Smooth muscle cell (in vitro differentiated cells): ENCODE data around the gene ZP2. TPM values are rescaled to one million over a fixed set of nuclear protein-coding genes. Genes with fewer than 3 reads are reported as not detected.

ENCODE experiments used
- DNase-seq: peaks from one replicate; lab custom pipeline; 2025; ENCODE audit not compliant: unreplicated experiment; lab: John Stamatoyannopoulos, UW
- H2AFZ ChIP-seq: fragments of 200-600 bp; sonication (generic); 2 replicates; pipeline ENCODE4 v1.6.0; 2016; ENCODE audit warnings: antibody characterized with exemption, low read depth, mild to moderate bottlenecking
- H3F3A ChIP-seq: fragments of 200-600 bp; sonication (generic); 2 replicates; pipeline ENCODE4 v1.6.0; 2017; ENCODE audit warnings: antibody characterized with exemption, low read depth
- H3K27ac ChIP-seq: fragments of 200-600 bp; sonication (generic); 2 replicates; pipeline ENCODE4 v1.5.1; 2016; ENCODE audit warnings: low read depth, mild to moderate bottlenecking
- H3K27me3 ChIP-seq: fragments of 200-600 bp; sonication (generic); 2 replicates; pipeline ENCODE4 v1.6.1; 2016; ENCODE audit warnings: low read depth, mild to moderate bottlenecking
- H3K36me3 ChIP-seq: fragments of 200-600 bp; sonication (generic); 2 replicates; pipeline ENCODE4 v1.5.1; 2016; ENCODE audit warnings: low read depth
- H3K4me1 ChIP-seq: fragments of 200-600 bp; sonication (generic); 2 replicates; pipeline ENCODE4 v1.5.1; 2016; ENCODE audit warnings: low read depth
- H3K4me2 ChIP-seq: fragments of 200-600 bp; sonication (generic); 2 replicates; pipeline ENCODE4 v1.6.0; 2016; ENCODE audit warnings: mild to moderate bottlenecking
- H3K4me3 ChIP-seq: fragments of 200-600 bp; sonication (generic); 2 replicates; pipeline ENCODE4 v1.5.1; 2016; ENCODE audit warnings: mild to moderate bottlenecking
- H3K79me2 ChIP-seq: fragments of 200-600 bp; sonication (generic); 2 replicates; pipeline ENCODE4 v1.6.0; 2016; ENCODE audit warnings: low read depth, mild to moderate bottlenecking
- H3K9ac ChIP-seq: fragments of 200-600 bp; sonication (generic); 2 replicates; pipeline ENCODE4 v1.6.0; 2016; ENCODE audit warnings: low read depth
- H3K9me3 ChIP-seq: fragments of 200-600 bp; sonication (generic); replicated peaks from 2 replicates; pipeline ENCODE4 v1.5.1; 2016; ENCODE audit warnings: low read depth
- H4K20me1 ChIP-seq: fragments of 200-600 bp; sonication (generic); 2 replicates; pipeline ENCODE4 v1.6.0; 2016; ENCODE audit warnings: low read depth
- WGBS: methylation state at CpG from one replicate; pipeline ENCODE4 v1.1.7; 2016; ENCODE audit warnings: low lambda C conversion rate; 5-methylcytosine and 5-hydroxymethylcytosine counted together
- polyA plus RNA-seq: library from polyadenylated mRNA; unstranded; fragments of >200 nt; fragmentation: Nextera tagmentation; extraction: Ambion mirVana; gene quantifications from 2 replicates; pipeline ENCODE4 v1.2.1, GENCODE V29; 2016
- total RNA-seq: library from RNA; depleted of rRNA; stranded (reverse); fragments of >200 nt; gene quantifications from 2 replicates; pipeline ENCODE4 v1.2.3, GENCODE V29; 2014
- TF ChIP-seq, protein P1 (sequence below): fragments of 200-600 bp; sonication (generic); IDR thresholded peaks from 2 replicates; pipeline ENCODE4 v1.5.1; 2017; ENCODE audit warnings: borderline replicate concordance, mild to moderate bottlenecking, antibody characterized with exemption; ENCODE audit not compliant: insufficient read depth, poor library complexity, severe bottlenecking

ZP2 gene
- total and polyA plus RNA-seq, 2 experiments from 2014 or later = not detected

DNA sequence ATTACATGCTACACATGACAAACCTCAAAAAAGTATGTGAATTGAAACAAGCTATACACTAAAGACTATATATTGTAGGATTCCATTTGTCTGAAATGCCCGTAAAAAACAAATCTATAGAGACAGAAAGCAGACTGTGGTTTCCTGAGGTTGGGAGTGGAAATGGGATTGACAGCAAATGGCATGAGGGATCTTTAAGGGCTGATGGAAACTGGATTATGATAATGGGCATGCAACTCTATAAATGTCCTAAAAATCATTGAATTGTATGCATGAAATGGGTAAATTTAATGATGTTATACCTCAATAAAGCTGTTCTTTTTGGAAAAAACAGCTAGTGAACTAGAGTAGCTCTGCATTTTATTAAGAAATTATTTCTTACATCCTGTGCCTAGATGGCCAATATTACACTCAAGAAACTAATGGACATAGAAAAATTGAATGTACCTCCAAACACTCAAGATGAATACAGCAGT is 21.7 kb upstream of the ZP2 start:
- H4K20me1 ChIP-seq = no peaks in the 10 kb centered on the region
- TF ChIP-seq, protein P1, sequence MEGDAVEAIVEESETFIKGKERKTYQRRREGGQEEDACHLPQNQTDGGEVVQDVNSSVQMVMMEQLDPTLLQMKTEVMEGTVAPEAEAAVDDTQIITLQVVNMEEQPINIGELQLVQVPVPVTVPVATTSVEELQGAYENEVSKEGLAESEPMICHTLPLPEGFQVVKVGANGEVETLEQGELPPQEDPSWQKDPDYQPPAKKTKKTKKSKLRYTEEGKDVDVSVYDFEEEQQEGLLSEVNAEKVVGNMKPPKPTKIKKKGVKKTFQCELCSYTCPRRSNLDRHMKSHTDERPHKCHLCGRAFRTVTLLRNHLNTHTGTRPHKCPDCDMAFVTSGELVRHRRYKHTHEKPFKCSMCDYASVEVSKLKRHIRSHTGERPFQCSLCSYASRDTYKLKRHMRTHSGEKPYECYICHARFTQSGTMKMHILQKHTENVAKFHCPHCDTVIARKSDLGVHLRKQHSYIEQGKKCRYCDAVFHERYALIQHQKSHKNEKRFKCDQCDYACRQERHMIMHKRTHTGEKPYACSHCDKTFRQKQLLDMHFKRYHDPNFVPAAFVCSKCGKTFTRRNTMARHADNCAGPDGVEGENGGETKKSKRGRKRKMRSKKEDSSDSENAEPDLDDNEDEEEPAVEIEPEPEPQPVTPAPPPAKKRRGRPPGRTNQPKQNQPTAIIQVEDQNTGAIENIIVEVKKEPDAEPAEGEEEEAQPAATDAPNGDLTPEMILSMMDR = no peak
- 93% methylated on average over 1 of the region's 1 CpG for WGBS
- no peaks in the 10 kb centered on the region for H3K4me1 ChIP-seq
- no peaks in the 10 kb centered on the region for H3K79me2 ChIP-seq
- peaks cover 4% of the 10 kb centered on the region for H3K27me3 ChIP-seq
- no peaks in the 10 kb centered on the region for H3F3A ChIP-seq
- no peak overlapping the region for H3K27ac ChIP-seq
- no peaks in the 10 kb centered on the region for H3K36me3 ChIP-seq
- no peak overlapping the region for H3K4me3 ChIP-seq
- no peaks in the 10 kb centered on the region for H3K9me3 ChIP-seq
- H3K9ac ChIP-seq = no peak overlapping the region
- H3K4me2 ChIP-seq = no peak overlapping the region
- no peak for DNase-seq
- no peak overlapping the region for H2AFZ ChIP-seq

DNA sequence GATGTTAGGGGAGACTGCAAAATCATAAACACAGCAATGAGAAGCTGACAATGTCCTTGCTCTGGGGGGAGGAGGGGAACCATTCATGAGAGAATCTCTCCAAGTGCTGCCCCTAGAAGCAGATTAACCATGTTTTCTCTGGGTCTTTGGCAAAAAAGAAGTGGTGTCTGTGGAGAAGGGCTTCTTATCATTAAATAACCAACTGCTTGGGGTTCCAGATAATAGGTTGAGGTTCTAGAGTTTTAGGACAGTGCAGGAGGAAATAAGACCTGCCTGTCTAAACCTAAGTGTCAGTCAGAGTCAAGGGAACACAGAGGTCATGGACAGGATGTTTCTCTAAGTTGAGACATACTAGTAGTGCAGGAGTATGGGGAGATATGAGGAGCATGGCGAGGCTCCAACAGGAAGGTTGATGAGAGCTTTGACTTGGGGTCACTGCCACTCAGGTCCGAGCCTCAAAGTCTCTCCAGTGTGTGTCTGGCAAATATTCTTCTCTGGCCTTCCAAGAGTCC is 17.0 kb upstream of the ZP2 start:
- H3K9me3 ChIP-seq = no peaks in the 10 kb centered on the region
- no peaks in the 10 kb centered on the region for H4K20me1 ChIP-seq
- H3K4me3 ChIP-seq = no peak overlapping the region
- peaks cover 13% of the 10 kb centered on the region for H3K27me3 ChIP-seq
- TF ChIP-seq, protein P1 = no peak
- no peaks in the 10 kb centered on the region for H3K79me2 ChIP-seq
- 97% methylated on average over 2 of the region's 2 CpGs for WGBS
- H3K9ac ChIP-seq = no peak overlapping the region
- no peak for DNase-seq
- no peaks in the 10 kb centered on the region for H3K4me1 ChIP-seq
- no peak overlapping the region for H3K27ac ChIP-seq
- H2AFZ ChIP-seq = no peak overlapping the region
- no peaks in the 10 kb centered on the region for H3F3A ChIP-seq
- no peak overlapping the region for H3K4me2 ChIP-seq
- no peaks in the 10 kb centered on the region for H3K36me3 ChIP-seq

DNA sequence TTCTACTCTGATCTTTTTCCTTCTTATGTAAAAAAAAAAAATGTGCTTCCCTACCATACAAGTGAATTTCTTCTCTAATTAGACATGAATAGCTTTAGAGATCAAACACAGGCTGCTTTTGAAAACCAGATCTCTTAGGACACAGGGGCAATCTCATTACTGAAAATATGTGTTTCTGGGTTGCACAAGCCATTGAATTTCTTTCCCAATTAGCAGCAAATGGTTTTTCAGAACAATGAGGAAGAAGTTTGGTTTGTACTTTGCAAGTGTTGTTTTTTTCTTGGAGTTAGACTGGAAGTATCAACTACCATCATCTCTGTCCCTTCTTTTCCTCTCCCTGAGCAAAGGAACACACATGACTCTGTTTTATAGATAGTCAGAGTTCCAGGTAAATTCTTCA is 16.5 kb upstream of the ZP2 start:
- Histone ChIP-seq H2AFZ (no peak overlapping the region), H3K36me3 (no peaks in the 10 kb centered on the region), H3F3A (no peaks in the 10 kb centered on the region), H3K4me1 (peaks cover 3% of the 10 kb centered on the region), H3K9ac (no peak overlapping the region), H3K27ac (no peak overlapping the region), H3K27me3 (peaks cover 13% of the 10 kb centered on the region), H3K4me3 (no peak overlapping the region), H3K79me2 (no peaks in the 10 kb centered on the region), H3K4me2 (no peak overlapping the region), H4K20me1 (no peaks in the 10 kb centered on the region), H3K9me3 (no peaks in the 10 kb centered on the region)
- TF ChIP-seq, protein P1 = no peak
- no peak for DNase-seq

DNA sequence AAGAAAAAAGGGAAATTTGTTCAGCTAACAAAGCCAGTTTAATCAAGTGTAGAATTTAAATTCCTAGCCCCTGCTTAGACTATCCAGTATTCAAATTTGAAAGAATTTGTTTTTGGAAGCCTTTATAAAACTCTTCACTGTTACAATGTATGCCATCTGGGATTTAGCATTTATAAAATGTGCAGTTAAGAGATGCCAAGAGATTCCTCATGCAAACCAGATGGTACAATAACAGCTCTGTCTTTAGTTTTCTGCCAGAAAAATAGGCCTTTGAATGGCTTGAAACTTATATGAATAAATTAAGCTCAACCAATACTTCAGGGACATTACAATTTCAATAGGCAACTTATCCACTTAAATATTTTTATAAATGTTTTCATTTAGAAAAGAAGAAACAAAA is 15.4 kb upstream of the ZP2 start:
- H3K36me3 ChIP-seq = no peaks in the 10 kb centered on the region
- H3K4me1 ChIP-seq = peaks cover 7% of the 10 kb centered on the region
- TF ChIP-seq, protein P1 = no peak
- no peak for DNase-seq
- peaks cover 13% of the 10 kb centered on the region for H3K27me3 ChIP-seq
- H3F3A ChIP-seq = no peaks in the 10 kb centered on the region
- no peak overlapping the region for H3K4me3 ChIP-seq
- H3K27ac ChIP-seq = no peak overlapping the region
- H3K79me2 ChIP-seq = no peaks in the 10 kb centered on the region
- no peaks in the 10 kb centered on the region for H3K9me3 ChIP-seq
- no peak overlapping the region for H3K4me2 ChIP-seq
- H3K9ac ChIP-seq = no peak overlapping the region
- no peak overlapping the region for H2AFZ ChIP-seq
- no peaks in the 10 kb centered on the region for H4K20me1 ChIP-seq
